HG02798 (cell line): ENCODE measurements around the gene SELENOI.
"Not testable (repeated sequence)": the region's sequence is repeated elsewhere in the genome, so short reads cannot be mapped to it uniquely, and the experiment has no call there.

ENCODE experiments used
- ATAC-seq: cut with Tn5 transposase; IDR thresholded peaks from one replicate; pipeline ENCODE4 v1.9.1; 2021; ENCODE audit warnings: mild to moderate bottlenecking; ENCODE audit not compliant: unreplicated experiment, poor library complexity

SELENOI gene

GRCh38 chr2:26326514-26326913 lies 19.4 kb upstream of the SELENOI start:
- ATAC-seq = no peak

GRCh38 chr2:26327291-26328272 lies 18.4 kb upstream of the SELENOI start:
- no peak for ATAC-seq

- ATAC-seq = not testable (repeated sequence)
Observed at GRCh38 chr2:26329083-26329482, 16.9 kb upstream of the SELENOI start.

GRCh38 chr2:26330114-26330549 lies 15.8 kb upstream of the SELENOI start:
- peak; percentile 80 for ATAC-seq

GRCh38 chr2:26330604-26331003 lies 15.3 kb upstream of the SELENOI start:
- no peak for ATAC-seq

GRCh38 chr2:26331321-26331720 lies 14.6 kb upstream of the SELENOI start:
- ATAC-seq = not testable (repeated sequence)

- no peak for ATAC-seq
Observed at GRCh38 chr2:26333293-26333692, 12.7 kb upstream of the SELENOI start.

GRCh38 chr2:26335231-26335630 lies 10.7 kb upstream of the SELENOI start:
- ATAC-seq = no peak

- no peak for ATAC-seq
Observed at GRCh38 chr2:26336719-26337118, 9.2 kb upstream of the SELENOI start.

- ATAC-seq = no peak
Observed at GRCh38 chr2:26337298-26337697, 8.6 kb upstream of the SELENOI start.

GRCh38 chr2:26340831-26341230 lies 5.1 kb upstream of the SELENOI start:
- no peak for ATAC-seq

GRCh38 chr2:26344581-26345282 lies 1.2 kb upstream of the SELENOI start:
- ATAC-seq = no peak

GRCh38 chr2:26345283-26345544 lies 729 bp upstream of the SELENOI start:
- ATAC-seq = no peak

GRCh38 chr2:26346454-26347053 lies 611 bp downstream of the SELENOI start, which contains the start of gene ADGRF3:
Gene ADGRF3, minus strand, starts transcription at chr2:26346789. Its CDS starts 555 bp downstream, at chr2:26346234.
- no peak for ATAC-seq

GRCh38 chr2:26347286-26347865 lies 1.4 kb downstream of the SELENOI start:
- no peak for ATAC-seq

- ATAC-seq = no peak
Observed at GRCh38 chr2:26349690-26350089, 3.7 kb downstream of the SELENOI start.

GRCh38 chr2:26351375-26352090 lies 5.6 kb downstream of the SELENOI start:
- no peak for ATAC-seq

- no peak for ATAC-seq
Observed at GRCh38 chr2:26352892-26353291, 6.9 kb downstream of the SELENOI start.

GRCh38 chr2:26354469-26354868 lies 8.5 kb downstream of the SELENOI start:
- not testable (repeated sequence) for ATAC-seq
